SK-N-SH treated with all-trans-retinoic acid at 6 μM for 48 hours (cell line): ENCODE results near the gene CLEC11A.

Experiments
- ARNTL ChIP-seq: fragments of 450-650 bp; formaldehyde crosslinking; IDR thresholded peaks from 2 replicates; pipeline ENCODE4 v1.5.0; 2020; ENCODE audit warnings: low read depth, mild to moderate bottlenecking, moderate library complexity, borderline replicate concordance
- ESRRG ChIP-seq: fragments of 250-450 bp; sonication (Bioruptor Pico); IDR thresholded peaks from 2 replicates; pipeline ENCODE4 v1.6.1; 2021; ENCODE audit warnings: mild to moderate bottlenecking
- ISL1 ChIP-seq: fragments of 250-450 bp; sonication (Bioruptor Pico); IDR thresholded peaks from 2 replicates; pipeline ENCODE4 v2.1.2; 2022; ENCODE audit warnings: mild to moderate bottlenecking, moderate library complexity
- PPARA ChIP-seq: fragments of 250-450 bp; sonication (Bioruptor Pico); IDR thresholded peaks from 2 replicates; pipeline ENCODE4 v1.5.0; 2020; ENCODE audit warnings: mild to moderate bottlenecking, borderline replicate concordance
- RARB ChIP-seq: fragments of 250-450 bp; sonication (Bioruptor Pico); IDR thresholded peaks from 2 replicates; pipeline ENCODE4 v1.8.0; 2021; ENCODE audit warnings: mild to moderate bottlenecking, moderate library complexity
- ZFP30 ChIP-seq: fragments of 450-650 bp; formaldehyde crosslinking; IDR thresholded peaks from 2 replicates; pipeline ENCODE4 v1.5.0; 2022; ENCODE audit warnings: mild to moderate bottlenecking, moderate library complexity
- ZNF8 ChIP-seq: fragments of 450-650 bp; formaldehyde crosslinking; IDR thresholded peaks from 2 replicates; pipeline ENCODE4 v1.5.0; 2020; ENCODE audit warnings: mild to moderate bottlenecking, moderate library complexity
- TF ChIP-seq, protein P1 (sequence below): fragments of 250-450 bp; sonication (Bioruptor Pico); IDR thresholded peaks from 2 replicates; pipeline ENCODE4 v1.8.0; 2020; ENCODE audit warnings: mild to moderate bottlenecking, moderate library complexity, borderline replicate concordance
- TF ChIP-seq, protein P2 (sequence below): fragments of 250-450 bp; sonication (Bioruptor Pico); IDR thresholded peaks from 2 replicates; pipeline ENCODE4 v1.8.0; 2021; ENCODE audit warnings: low read depth, mild to moderate bottlenecking, moderate library complexity, borderline replicate concordance
- TF ChIP-seq, protein P3 (sequence below): fragments of 250-450 bp; sonication (Bioruptor Pico); IDR thresholded peaks from 2 replicates; pipeline ENCODE4 v1.5.1; 2020; ENCODE audit warnings: low read depth, mild to moderate bottlenecking, moderate library complexity

DNA sequence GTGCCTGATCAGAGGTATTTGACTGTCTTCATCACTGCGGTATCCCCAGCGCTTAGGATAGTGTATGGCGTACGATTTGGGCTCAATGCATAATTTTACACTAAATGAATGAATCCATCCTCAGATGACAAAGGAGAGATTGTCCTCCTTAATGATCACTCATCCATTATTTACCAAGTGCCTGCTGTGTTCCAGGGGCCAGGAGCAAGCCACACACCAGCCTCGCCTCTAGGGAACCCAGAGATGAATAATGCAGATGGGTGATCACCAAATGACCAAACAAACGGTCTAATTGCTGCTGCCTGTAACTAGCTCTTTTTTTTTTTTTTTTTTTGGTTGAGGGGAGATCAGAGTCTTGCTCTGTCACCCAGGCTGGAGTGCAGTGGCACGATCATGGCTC is 41.2 kb downstream of the CLEC11A start:
- TF ChIP-seq ZFP30 (CRISPR knock-in tag) (no peak), ARNTL (no peak), RARB (CRISPR knock-in tag) (no peak), ESRRG (no peak), PPARA (CRISPR knock-in tag) (no peak), ISL1 (CRISPR knock-in tag) (no peak), ZNF8 (CRISPR knock-in tag) (no peak)
- TF ChIP-seq, protein P1, sequence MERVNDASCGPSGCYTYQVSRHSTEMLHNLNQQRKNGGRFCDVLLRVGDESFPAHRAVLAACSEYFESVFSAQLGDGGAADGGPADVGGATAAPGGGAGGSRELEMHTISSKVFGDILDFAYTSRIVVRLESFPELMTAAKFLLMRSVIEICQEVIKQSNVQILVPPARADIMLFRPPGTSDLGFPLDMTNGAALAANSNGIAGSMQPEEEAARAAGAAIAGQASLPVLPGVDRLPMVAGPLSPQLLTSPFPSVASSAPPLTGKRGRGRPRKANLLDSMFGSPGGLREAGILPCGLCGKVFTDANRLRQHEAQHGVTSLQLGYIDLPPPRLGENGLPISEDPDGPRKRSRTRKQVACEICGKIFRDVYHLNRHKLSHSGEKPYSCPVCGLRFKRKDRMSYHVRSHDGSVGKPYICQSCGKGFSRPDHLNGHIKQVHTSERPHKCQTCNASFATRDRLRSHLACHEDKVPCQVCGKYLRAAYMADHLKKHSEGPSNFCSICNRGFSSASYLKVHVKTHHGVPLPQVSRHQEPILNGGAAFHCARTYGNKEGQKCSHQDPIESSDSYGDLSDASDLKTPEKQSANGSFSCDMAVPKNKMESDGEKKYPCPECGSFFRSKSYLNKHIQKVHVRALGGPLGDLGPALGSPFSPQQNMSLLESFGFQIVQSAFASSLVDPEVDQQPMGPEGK (CRISPR knock-in tag), result no peak
- TF ChIP-seq, protein P2, sequence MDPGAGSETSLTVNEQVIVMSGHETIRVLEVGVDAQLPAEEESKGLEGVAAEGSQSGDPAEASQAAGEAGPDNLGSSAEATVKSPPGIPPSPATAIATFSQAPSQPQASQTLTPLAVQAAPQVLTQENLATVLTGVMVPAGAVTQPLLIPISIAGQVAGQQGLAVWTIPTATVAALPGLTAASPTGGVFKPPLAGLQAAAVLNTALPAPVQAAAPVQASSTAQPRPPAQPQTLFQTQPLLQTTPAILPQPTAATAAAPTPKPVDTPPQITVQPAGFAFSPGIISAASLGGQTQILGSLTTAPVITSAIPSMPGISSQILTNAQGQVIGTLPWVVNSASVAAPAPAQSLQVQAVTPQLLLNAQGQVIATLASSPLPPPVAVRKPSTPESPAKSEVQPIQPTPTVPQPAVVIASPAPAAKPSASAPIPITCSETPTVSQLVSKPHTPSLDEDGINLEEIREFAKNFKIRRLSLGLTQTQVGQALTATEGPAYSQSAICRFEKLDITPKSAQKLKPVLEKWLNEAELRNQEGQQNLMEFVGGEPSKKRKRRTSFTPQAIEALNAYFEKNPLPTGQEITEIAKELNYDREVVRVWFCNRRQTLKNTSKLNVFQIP (CRISPR knock-in tag), result no peak
- TF ChIP-seq, protein P3, sequence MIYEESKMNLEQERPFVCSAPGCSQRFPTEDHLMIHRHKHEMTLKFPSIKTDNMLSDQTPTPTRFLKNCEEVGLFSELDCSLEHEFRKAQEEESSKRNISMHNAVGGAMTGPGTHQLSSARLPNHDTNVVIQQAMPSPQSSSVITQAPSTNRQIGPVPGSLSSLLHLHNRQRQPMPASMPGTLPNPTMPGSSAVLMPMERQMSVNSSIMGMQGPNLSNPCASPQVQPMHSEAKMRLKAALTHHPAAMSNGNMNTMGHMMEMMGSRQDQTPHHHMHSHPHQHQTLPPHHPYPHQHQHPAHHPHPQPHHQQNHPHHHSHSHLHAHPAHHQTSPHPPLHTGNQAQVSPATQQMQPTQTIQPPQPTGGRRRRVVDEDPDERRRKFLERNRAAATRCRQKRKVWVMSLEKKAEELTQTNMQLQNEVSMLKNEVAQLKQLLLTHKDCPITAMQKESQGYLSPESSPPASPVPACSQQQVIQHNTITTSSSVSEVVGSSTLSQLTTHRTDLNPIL (CRISPR knock-in tag), result no peak
